Glutamatergic neuron (in vitro differentiated cells): ENCODE results near the gene SEMA3G. TPM values are rescaled to one million over a fixed set of nuclear protein-coding genes. Genes with fewer than 3 reads are reported as not detected.

Experiments
- DNase-seq: peaks from one replicate; pipeline ENCODE4 v3.0.0; 2022
- H3K27ac Mint-ChIP-seq: one replicate; pipeline ENCODE4 v1.8.0; 2020; ENCODE audit warnings: mild to moderate bottlenecking, mixed read lengths, inconsistent platforms; ENCODE audit not compliant: unreplicated experiment
- H3K27me3 Mint-ChIP-seq: one replicate; pipeline ENCODE4 v1.8.0; 2020; ENCODE audit warnings: mild to moderate bottlenecking, moderate library complexity, mixed read lengths, inconsistent platforms; ENCODE audit not compliant: unreplicated experiment
- H3K36me3 Mint-ChIP-seq: one replicate; pipeline ENCODE4 v1.8.0; 2020; ENCODE audit warnings: mild to moderate bottlenecking, mixed read lengths, inconsistent platforms; ENCODE audit not compliant: unreplicated experiment
- H3K4me1 Mint-ChIP-seq: one replicate; pipeline ENCODE4 v1.8.0; 2020; ENCODE audit warnings: mild to moderate bottlenecking, low read depth, mixed read lengths, inconsistent platforms; ENCODE audit not compliant: unreplicated experiment
- H3K4me3 Mint-ChIP-seq: one replicate; pipeline ENCODE4 v1.8.0; 2020; ENCODE audit warnings: mild to moderate bottlenecking, mixed read lengths, inconsistent platforms; ENCODE audit not compliant: unreplicated experiment
- H3K9me3 Mint-ChIP-seq: one replicate; pipeline ENCODE4 v1.8.0; 2020; ENCODE audit warnings: mild to moderate bottlenecking, moderate library complexity, mixed read lengths, inconsistent platforms; ENCODE audit not compliant: unreplicated experiment
- CTCF ChIP-seq: fragments of 200-600 bp; sonication (generic); IDR thresholded peaks from one replicate; pipeline ENCODE4 v1.5.0; 2021; ENCODE audit not compliant: partially characterized antibody, unreplicated experiment
- total RNA-seq: library from RNA; stranded (reverse); fragmentation: NEBNext Ultra II Directional; extraction: Animal tissue kit (Norgen Biotek cat#: 25700); gene quantifications from one replicate; pipeline ENCODE4 v1.2.1, GENCODE V29; 2021; ENCODE audit not compliant: unreplicated experiment

SEMA3G gene
- total RNA-seq, 1 donor from 2014 or later, result 0.59 TPM

- Mint-ChIP-seq H3K27me3 (peaks cover 5% of the 10 kb centered on the region), H3K4me3 (no peak overlapping the region), H3K36me3 (no peaks in the 10 kb centered on the region), H3K9me3 (no peaks in the 10 kb centered on the region), H3K27ac (no peak overlapping the region), H3K4me1 (peaks cover 5% of the 10 kb centered on the region)
- no peak for TF ChIP-seq CTCF
- no peak for DNase-seq
Observed at GRCh38 chr3:52446042-52446441, 1.1 kb upstream of the SEMA3G start.

- no peak for DNase-seq
- H3K9me3 Mint-ChIP-seq, result no peaks in the 10 kb centered on the region
- H3K27ac Mint-ChIP-seq, result no peak overlapping the region
- H3K4me3 Mint-ChIP-seq, result no peak overlapping the region
- no peaks in the 10 kb centered on the region for H3K36me3 Mint-ChIP-seq
- H3K4me1 Mint-ChIP-seq, result peaks cover 5% of the 10 kb centered on the region
- H3K27me3 Mint-ChIP-seq, result peaks cover 5% of the 10 kb centered on the region
- TF ChIP-seq CTCF, result no peak
Observed at GRCh38 chr3:52443791-52444687, 864 bp downstream of the SEMA3G start.

GRCh38 chr3:52443268-52443610 is 1.7 kb downstream of the SEMA3G start:
- H3K27me3 Mint-ChIP-seq, result peaks cover 1% of the 10 kb centered on the region
- H3K9me3 Mint-ChIP-seq, result no peaks in the 10 kb centered on the region
- TF ChIP-seq CTCF, result no peak
- H3K4me1 Mint-ChIP-seq, result peaks cover 5% of the 10 kb centered on the region
- DNase-seq, result no peak
- H3K27ac Mint-ChIP-seq, result no peak overlapping the region
- H3K4me3 Mint-ChIP-seq, result peak overlapping the region; percentile 30
- H3K36me3 Mint-ChIP-seq, result no peaks in the 10 kb centered on the region

GRCh38 chr3:52442409-52443267 is 2.3 kb downstream of the SEMA3G start:
- Mint-ChIP-seq H3K27me3 (peaks cover 1% of the 10 kb centered on the region), H3K36me3 (no peaks in the 10 kb centered on the region), H3K9me3 (no peaks in the 10 kb centered on the region), H3K27ac (no peak overlapping the region), H3K4me1 (peaks cover 5% of the 10 kb centered on the region), H3K4me3 (no peak overlapping the region)
- no peak for TF ChIP-seq CTCF
- no peak for DNase-seq
